T-helper 22 cell (primary cell): ENCODE results near the gene NXPE2.

Source experiments
- DNase-seq: peaks from one replicate; pipeline ENCODE4 v3.0.0-alpha.2; 2020; ENCODE audit warnings: low read depth

Gene NXPE2

DNA sequence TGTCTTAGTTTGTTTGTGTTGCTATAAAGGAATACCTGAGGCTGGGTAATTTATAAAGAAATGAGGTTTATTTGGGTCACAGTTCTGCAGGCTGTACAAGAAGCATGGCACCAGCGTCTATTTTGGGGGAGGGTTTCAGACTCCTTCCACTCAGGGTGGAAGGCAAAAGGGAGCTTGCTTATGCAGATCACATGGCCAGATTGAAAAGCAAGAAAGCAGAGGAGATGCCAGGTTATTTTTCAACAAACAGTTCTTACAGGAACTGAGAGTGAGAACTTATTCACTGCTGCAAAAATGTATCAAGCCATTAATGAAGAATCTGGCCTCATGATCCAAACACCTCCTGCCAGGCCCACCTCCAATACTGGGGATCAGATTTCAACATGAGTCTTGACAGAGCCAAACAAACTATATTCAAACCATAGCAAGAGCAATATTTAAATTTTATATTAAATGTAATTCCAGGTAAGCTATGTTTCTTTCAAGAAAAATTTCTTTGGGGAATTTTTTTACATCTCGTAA, 66.9 kb downstream of the NXPE2 start:
- no peak for DNase-seq

DNA sequence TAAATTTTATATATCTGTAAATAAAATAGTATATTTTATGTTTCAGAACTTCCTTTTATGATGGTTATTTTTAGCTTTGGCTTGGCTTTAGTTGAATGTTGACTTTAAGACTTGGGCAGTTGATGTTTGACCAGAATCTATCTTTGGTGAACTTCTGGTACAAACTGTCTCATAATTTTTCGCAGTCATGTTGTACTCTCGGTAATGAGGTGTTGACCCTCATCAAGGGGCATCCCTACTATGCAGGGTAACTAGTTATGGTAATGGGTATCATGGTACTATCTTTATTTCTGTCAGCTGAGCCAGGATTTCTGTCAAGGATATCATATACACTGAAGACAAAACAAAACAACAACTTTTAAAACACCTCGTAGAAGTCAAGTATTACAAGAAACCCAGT, 67.7 kb downstream of the NXPE2 start:
- no peak for DNase-seq
